DLD1 (cell line): ENCODE results near the gene NCAN.
"Not testable (repeated sequence)": the region's sequence is repeated elsewhere in the genome, so short reads cannot be mapped to it uniquely, and the experiment has no call there.

Source experiments
- in situ Hi-C: cut with HindIII; loops from 2 replicates; pipeline ENCODE4 v1.10.0; 2017; ENCODE audit warnings: low sequenced_read_pairs

Gene NCAN

GRCh38 chr19:19211499-19212420 is at the start of gene NCAN:
Gene NCAN (plus strand): TSS chr19:19211958. CDS start chr19:19216954, 4,996 bp downstream.
- in situ Hi-C loops: no loop called here

GRCh38 chr19:19162495-19162894 is 49.3 kb upstream of the NCAN start:
- in situ Hi-C loops: no loop called here

- in situ Hi-C loops: no loop called here
Measured at GRCh38 chr19:19165396-19165795, 46.4 kb upstream of the NCAN start.

- in situ Hi-C loops: no loop called here
Measured at GRCh38 chr19:19167612-19168011, 44.1 kb upstream of the NCAN start.

GRCh38 chr19:19169236-19170052 is 42.3 kb upstream of the NCAN start:
- in situ Hi-C loops: no loop called here

GRCh38 chr19:19170053-19170872 is 41.5 kb upstream of the NCAN start, which contains the start of gene MEF2B:
Gene MEF2B (minus strand): TSS chr19:19170263. CDS start chr19:19150735, 19,528 bp downstream.
- in situ Hi-C loops: no loop called here

GRCh38 chr19:19170873-19171672 is 40.7 kb upstream of the NCAN start:
- in situ Hi-C loops: no loop called here

- in situ Hi-C loops: no loop called here
Measured at GRCh38 chr19:19171821-19172532, 39.8 kb upstream of the NCAN start.

GRCh38 chr19:19173243-19173642 is 38.5 kb upstream of the NCAN start:
- in situ Hi-C loops: not testable (repeated sequence)

GRCh38 chr19:19176950-19177349 is 34.8 kb upstream of the NCAN start:
- in situ Hi-C loops: no loop called here

- in situ Hi-C loops: no loop called here
Measured at GRCh38 chr19:19179548-19180441, 32.0 kb upstream of the NCAN start.

GRCh38 chr19:19181488-19181998 is 30.2 kb upstream of the NCAN start:
- in situ Hi-C loops: no loop called here

- in situ Hi-C loops: no loop called here
Measured at GRCh38 chr19:19185853-19186740, 25.7 kb upstream of the NCAN start.

GRCh38 chr19:19186742-19187141 is 25.0 kb upstream of the NCAN start:
- in situ Hi-C loops: no loop called here

GRCh38 chr19:19191768-19192077 is 20.0 kb upstream of the NCAN start:
- in situ Hi-C loops: no loop called here

GRCh38 chr19:19192078-19192882 is 19.5 kb upstream of the NCAN start, which contains the start of the genes BORCS8 and RFXANK:
Gene BORCS8 (minus strand): TSS chr19:19192152. CDS start chr19:19192117, 35 bp downstream.
Gene RFXANK (plus strand): TSS chr19:19192258. CDS start chr19:19193947, 1,689 bp downstream.
- in situ Hi-C loops: no loop called here
